ENCODE results near the gene ECE2.

GRCh38 chr3:184308744-184309143 lies 32.9 kb downstream of the ECE2 start:
- TF ChIP-seq, protein P1, sequence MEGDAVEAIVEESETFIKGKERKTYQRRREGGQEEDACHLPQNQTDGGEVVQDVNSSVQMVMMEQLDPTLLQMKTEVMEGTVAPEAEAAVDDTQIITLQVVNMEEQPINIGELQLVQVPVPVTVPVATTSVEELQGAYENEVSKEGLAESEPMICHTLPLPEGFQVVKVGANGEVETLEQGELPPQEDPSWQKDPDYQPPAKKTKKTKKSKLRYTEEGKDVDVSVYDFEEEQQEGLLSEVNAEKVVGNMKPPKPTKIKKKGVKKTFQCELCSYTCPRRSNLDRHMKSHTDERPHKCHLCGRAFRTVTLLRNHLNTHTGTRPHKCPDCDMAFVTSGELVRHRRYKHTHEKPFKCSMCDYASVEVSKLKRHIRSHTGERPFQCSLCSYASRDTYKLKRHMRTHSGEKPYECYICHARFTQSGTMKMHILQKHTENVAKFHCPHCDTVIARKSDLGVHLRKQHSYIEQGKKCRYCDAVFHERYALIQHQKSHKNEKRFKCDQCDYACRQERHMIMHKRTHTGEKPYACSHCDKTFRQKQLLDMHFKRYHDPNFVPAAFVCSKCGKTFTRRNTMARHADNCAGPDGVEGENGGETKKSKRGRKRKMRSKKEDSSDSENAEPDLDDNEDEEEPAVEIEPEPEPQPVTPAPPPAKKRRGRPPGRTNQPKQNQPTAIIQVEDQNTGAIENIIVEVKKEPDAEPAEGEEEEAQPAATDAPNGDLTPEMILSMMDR (IDR thresholded peaks at IDR 0.05) = no peak
- TF ChIP-seq REST (IDR thresholded peaks at IDR 0.05; ENCODE audit: insufficient read depth in 1 of 2, low read depth in 2 of 2, low read length in 1 of 2) (no peak), TCF7L2 (IDR thresholded peaks at IDR 0.05; ENCODE audit: low read depth, low read length) (no peak)
